AG04450 (cell line): Measurements from ENCODE around the gene PCBP4. TPM values are rescaled to one million over a fixed set of nuclear protein-coding genes. Genes with fewer than 3 reads are reported as not detected.

ENCODE experiments used
- CTCF ChIA-PET: fragments of 300-600, 350-600 bp; formaldehyde crosslinking; extraction: SDS; loops from one replicate; lab custom pipeline; 2022; ENCODE audit warnings: antibody characterized with exemption, inconsistent platforms; lab: Charles Lee
- POLR2A ChIA-PET: fragments of 350-600 bp; formaldehyde crosslinking; extraction: SDS; loops from one replicate; lab custom pipeline; 2021; ENCODE audit warnings: antibody characterized with exemption, inconsistent platforms; lab: Yijun Ruan, JAX
- DNase-seq: peaks from one replicate; pipeline ENCODE4 v3.0.0-alpha.2; 2011; ENCODE audit warnings: low read depth, low spot score
- H3K27ac ChIP-seq: one replicate; pipeline ENCODE4 v1.5.1; 2012; ENCODE audit warnings: low read depth, low read length, control low read depth
- H3K27me3 ChIP-seq: one replicate; pipeline ENCODE4 v1.6.0; 2012; ENCODE audit warnings: low read length; ENCODE audit not compliant: control insufficient read depth, insufficient read depth
- H3K4me3 ChIP-seq: 2 replicates; pipeline ENCODE4 v1.5.1; 2011; ENCODE audit warnings: mild to moderate bottlenecking, low read depth, low read length, control low read depth
- H3K9me3 ChIP-seq: 2 replicates; pipeline ENCODE4 v1.5.1; 2012; ENCODE audit warnings: low read length; ENCODE audit not compliant: control insufficient read depth, insufficient read depth
- CTCF ChIP-seq: IDR thresholded peaks from 2 replicates; pipeline ENCODE4 v1.5.1; 2011; ENCODE audit warnings: low read depth, low read length, control low read depth, inconsistent platforms
- polyA plus RNA-seq: library from polyadenylated mRNA; depleted of rRNA; stranded (reverse); fragments of >200 nt; gene quantifications from 2 replicates; pipeline ENCODE4 v1.2.3, GENCODE V29; 2011

PCBP4 gene
- polyA plus RNA-seq, 1 experiment = 54.6 TPM

GRCh38 chr3:51980253-51980652, 13.0 kb upstream of the PCBP4 start:
- Histone ChIP-seq H3K9me3 (no peaks in the 10 kb centered on the region; the same call in 1 of the 2 replicates), H3K27ac (no peak overlapping the region), H3K4me3 (no peak overlapping the region), H3K27me3 (no peaks in the 10 kb centered on the region)
- no peak for DNase-seq
- ChIA-PET POLR2A (no interaction called here), CTCF (interaction anchor here (5.6 kb wide), 1 partner anchor 38 kb away, joined by 24 read pairs; the partner anchor contains the start of genes PARP3 and RRP9)
- no peak for TF ChIP-seq CTCF

GRCh38 chr3:51978143-51978502, 10.9 kb upstream of the PCBP4 start:
- H3K27ac ChIP-seq = no peak overlapping the region
- ChIA-PET CTCF (no interaction called here), POLR2A (no interaction called here)
- H3K4me3 ChIP-seq = no peak overlapping the region
- no peak for DNase-seq
- TF ChIP-seq CTCF = no peak
- no peaks in the 10 kb centered on the region for H3K27me3 ChIP-seq
- H3K9me3 ChIP-seq = peaks cover 3% of the 10 kb centered on the region; the same call in 1 of the 2 replicates

GRCh38 chr3:51977446-51978142, 10.3 kb upstream of the PCBP4 start:
- ChIA-PET CTCF (interaction anchor here (1.3 kb wide), 1 partner anchor 36 kb away, joined by 4 read pairs; the partner anchor contains the start of gene RRP9), POLR2A (no interaction called here)
- no peaks in the 10 kb centered on the region for H3K27me3 ChIP-seq
- DNase-seq = no peak
- no peak overlapping the region for H3K4me3 ChIP-seq
- no peak for TF ChIP-seq CTCF
- no peak overlapping the region for H3K27ac ChIP-seq
- peaks cover 3% of the 10 kb centered on the region; the same call in 1 of the 2 replicates for H3K9me3 ChIP-seq

- peak; percentile 15; the same call in 1 of the 2 replicates for TF ChIP-seq CTCF
- H3K9me3 ChIP-seq = peaks cover 3% of the 10 kb centered on the region; the same call in 1 of the 2 replicates
- ChIA-PET CTCF (interaction anchor here (0.6 to 3.4 kb wide), 4 partner anchors 8 to 542 kb away, joined by 3 to 48 read pairs (median 19); partner anchors contain the start of genes ACY1, PARP3 and RRP9), POLR2A (no interaction called here)
- DNase-seq = no peak
- peak overlapping the region; percentile 63 for H3K4me3 ChIP-seq
- no peaks in the 10 kb centered on the region for H3K27me3 ChIP-seq
- peak overlapping the region; percentile 31 for H3K27ac ChIP-seq
Measured at GRCh38 chr3:51975852-51976549, 8.7 kb upstream of the PCBP4 start.
